Activated CD4-positive, alpha-beta memory T cell treated with anti-CD3 and anti-CD28 coated beads, Interleukin-2, amount 10 ng/mL, durations not matched to agents 7 days and 5 days (primary cell): ENCODE data around the gene MRS2. TPM values are rescaled to one million over a fixed set of nuclear protein-coding genes. Genes with fewer than 3 reads are reported as not detected.
A peak's percentile ranks its signal among the peaks of the same experiment; 100 is the strongest.
"Not testable (repeated sequence)": the region's sequence is repeated elsewhere in the genome, so short reads cannot be mapped to it uniquely, and the experiment has no call there.

Source experiments
- CTCF ChIA-PET: fragments of 350-600 bp; sonication (Branson Sonifier 250); formaldehyde crosslinking; loops from one replicate; lab custom pipeline; 2021; ENCODE audit warnings: antibody characterized with exemption, inconsistent platforms; lab: Charles Lee
- POLR2A ChIA-PET: fragments of 350-600 bp; sonication (Branson Sonifier 250); formaldehyde crosslinking; loops from one replicate; lab custom pipeline; 2021; ENCODE audit warnings: antibody characterized with exemption; lab: Charles Lee
- DNase-seq: peaks from one replicate; pipeline ENCODE4 v3.0.0-alpha.2; 2020
- H3K27ac Mint-ChIP-seq: one replicate; pipeline ENCODE4 v1.8.0; 2021; ENCODE audit warnings: mild to moderate bottlenecking, mixed read lengths
- H3K27me3 Mint-ChIP-seq: one replicate; pipeline ENCODE4 v1.8.0; 2021; ENCODE audit warnings: mixed read lengths
- H3K36me3 Mint-ChIP-seq: one replicate; pipeline ENCODE4 v1.8.0; 2021; ENCODE audit warnings: low read depth, mixed read lengths
- H3K4me1 Mint-ChIP-seq: one replicate; pipeline ENCODE4 v1.8.0; 2021; ENCODE audit warnings: mixed read lengths
- H3K4me3 Mint-ChIP-seq: one replicate; pipeline ENCODE4 v1.8.0; 2021; ENCODE audit warnings: mild to moderate bottlenecking, mixed read lengths
- H3K9me3 Mint-ChIP-seq: one replicate; pipeline ENCODE4 v1.8.0; 2021; ENCODE audit warnings: mixed read lengths
- total RNA-seq, 2 experiments: library from RNA; stranded (reverse); gene quantifications; one replicate each; pipeline ENCODE4 v1.2.3, GENCODE V29; 2021

MRS2 gene
- total RNA-seq: 10 to 100 TPM; 16.6 to 17.0 TPM

- H3K27me3 Mint-ChIP-seq: peaks cover 19% of the 10 kb centered on the region
- H3K36me3 Mint-ChIP-seq: peaks cover 8% of the 10 kb centered on the region
- peak within 1 kb of the TSS; percentile 90 for H3K4me3 Mint-ChIP-seq
- CTCF ChIA-PET: interaction anchor here (1.8 kb wide), 1 partner anchor 43 kb away, joined by 5 read pairs; no protein-coding TSS in a partner anchor
- H3K4me1 Mint-ChIP-seq: peaks cover 29% of the 10 kb centered on the region
- POLR2A ChIA-PET: interaction anchor here (1.3 kb wide), 1 partner anchor 373 kb away, joined by 3 read pairs; no protein-coding TSS in a partner anchor
- DNase-seq: peak; percentile 75
- peak within 1 kb of the TSS; percentile 16 for H3K27ac Mint-ChIP-seq
- no peaks in the 10 kb centered on the region for H3K9me3 Mint-ChIP-seq
Measured at GRCh38 chr6:24402697-24403500, at the start of gene MRS2. Gene MRS2, plus strand, starts transcription at chr6:24402936. Its CDS starts 111 bp downstream, at chr6:24403047.

- Mint-ChIP-seq H3K4me3 (no peak overlapping the region), H3K36me3 (no peaks in the 10 kb centered on the region), H3K27me3 (peaks cover 50% of the 10 kb centered on the region), H3K27ac (no peak overlapping the region), H3K4me1 (peaks cover 8% of the 10 kb centered on the region), H3K9me3 (no peaks in the 10 kb centered on the region)
- CTCF ChIA-PET: no interaction called here
- POLR2A ChIA-PET: no interaction called here
- no peak for DNase-seq
Measured at GRCh38 chr6:24353861-24354260, 48.9 kb upstream of the MRS2 start.

GRCh38 chr6:24355393-24355792 is 47.3 kb upstream of the MRS2 start:
- ChIA-PET CTCF (interaction anchor here (0.9 kb wide), 1 partner anchor 12 kb away, joined by 3 read pairs; no protein-coding TSS in a partner anchor), POLR2A (no interaction called here)
- no peaks in the 10 kb centered on the region for H3K9me3 Mint-ChIP-seq

GRCh38 chr6:24356310-24356973 is 46.3 kb upstream of the MRS2 start:
- Mint-ChIP-seq H3K36me3 (no peaks in the 10 kb centered on the region), H3K27me3 (peaks cover 41% of the 10 kb centered on the region), H3K4me3 (no peak overlapping the region), H3K9me3 (no peaks in the 10 kb centered on the region), H3K27ac (no peak overlapping the region), H3K4me1 (peaks cover 17% of the 10 kb centered on the region)
- ChIA-PET POLR2A (no interaction called here), CTCF (interaction anchor here (0.9 kb wide), 1 partner anchor 13 kb away, joined by 3 read pairs; no protein-coding TSS in a partner anchor)
- DNase-seq: no peak

More at GRCh38 chr6:24355393-24355792, 47.3 kb upstream of the MRS2 start:
- H3K4me3 Mint-ChIP-seq: no peak overlapping the region
- no peak overlapping the region for H3K27ac Mint-ChIP-seq
- H3K27me3 Mint-ChIP-seq: peaks cover 49% of the 10 kb centered on the region
- no peak for DNase-seq
- H3K36me3 Mint-ChIP-seq: no peaks in the 10 kb centered on the region
- peaks cover 15% of the 10 kb centered on the region for H3K4me1 Mint-ChIP-seq

GRCh38 chr6:24357336-24358218 is 45.2 kb upstream of the MRS2 start, which contains the start of gene DCDC2:
Gene DCDC2, minus strand, starts transcription at chr6:24358059. Its CDS starts 309 bp downstream, at chr6:24357750.
- POLR2A ChIA-PET: no interaction called here
- H3K27me3 Mint-ChIP-seq: peaks cover 43% of the 10 kb centered on the region
- H3K4me3 Mint-ChIP-seq: peak within 1 kb of the TSS; percentile 47
- CTCF ChIA-PET: interaction anchor here (1.4 kb wide), 1 partner anchor 74 kb away, joined by 3 read pairs; no protein-coding TSS in a partner anchor
- no peak within 1 kb of the TSS for H3K27ac Mint-ChIP-seq
- peaks cover 17% of the 10 kb centered on the region for H3K4me1 Mint-ChIP-seq
- H3K36me3 Mint-ChIP-seq: no peaks in the 10 kb centered on the region
- no peaks in the 10 kb centered on the region for H3K9me3 Mint-ChIP-seq
- DNase-seq: peak; percentile 37

GRCh38 chr6:24358219-24358821 is 44.4 kb upstream of the MRS2 start:
- H3K9me3 Mint-ChIP-seq: no peaks in the 10 kb centered on the region
- peaks cover 43% of the 10 kb centered on the region for H3K27me3 Mint-ChIP-seq
- DNase-seq: no peak
- CTCF ChIA-PET: interaction anchor here (0.7 to 1.4 kb wide), 2 partner anchors 18 to 75 kb away, joined by 3 read pairs; no protein-coding TSS in a partner anchor
- POLR2A ChIA-PET: no interaction called here
- H3K27ac Mint-ChIP-seq: no peak overlapping the region
- no peaks in the 10 kb centered on the region for H3K36me3 Mint-ChIP-seq
- peaks cover 17% of the 10 kb centered on the region for H3K4me1 Mint-ChIP-seq
- H3K4me3 Mint-ChIP-seq: peak overlapping the region; percentile 47

GRCh38 chr6:24359640-24360454 is 42.9 kb upstream of the MRS2 start:
- no peaks in the 10 kb centered on the region for H3K9me3 Mint-ChIP-seq
- no peaks in the 10 kb centered on the region for H3K36me3 Mint-ChIP-seq
- H3K27me3 Mint-ChIP-seq: peaks cover 43% of the 10 kb centered on the region
- peaks cover 17% of the 10 kb centered on the region for H3K4me1 Mint-ChIP-seq
- POLR2A ChIA-PET: no interaction called here
- CTCF ChIA-PET: interaction anchor here (0.8 to 2.3 kb wide), 10 partner anchors 9 to 161 kb away, joined by 3 to 9 read pairs (median 4); partner anchors contain the start of gene MRS2
- DNase-seq: peak; percentile 84
- peak overlapping the region; percentile 60 for H3K4me3 Mint-ChIP-seq
- H3K27ac Mint-ChIP-seq: no peak overlapping the region

- Mint-ChIP-seq H3K4me1 (peaks cover 17% of the 10 kb centered on the region), H3K27me3 (peaks cover 29% of the 10 kb centered on the region)
- H3K4me3 Mint-ChIP-seq, CTCF ChIA-PET, POLR2A ChIA-PET, H3K9me3 Mint-ChIP-seq, DNase-seq, H3K27ac Mint-ChIP-seq, H3K36me3 Mint-ChIP-seq: not testable (repeated sequence)
Measured at GRCh38 chr6:24362363-24362762, 40.4 kb upstream of the MRS2 start.

- H3K4me1 Mint-ChIP-seq, CTCF ChIA-PET, H3K36me3 Mint-ChIP-seq, DNase-seq, H3K27ac Mint-ChIP-seq, H3K4me3 Mint-ChIP-seq, H3K9me3 Mint-ChIP-seq, POLR2A ChIA-PET: not testable (repeated sequence)
- peaks cover 30% of the 10 kb centered on the region for H3K27me3 Mint-ChIP-seq
Measured at GRCh38 chr6:24365103-24365633, 37.6 kb upstream of the MRS2 start.

GRCh38 chr6:24374612-24375011 is 28.1 kb upstream of the MRS2 start:
- peaks cover 4% of the 10 kb centered on the region for H3K4me1 Mint-ChIP-seq
- no peak overlapping the region for H3K27ac Mint-ChIP-seq
- H3K4me3 Mint-ChIP-seq: no peak overlapping the region
- ChIA-PET CTCF (no interaction called here), POLR2A (no interaction called here)
- peaks cover 15% of the 10 kb centered on the region for H3K27me3 Mint-ChIP-seq
- H3K36me3 Mint-ChIP-seq: no peaks in the 10 kb centered on the region
- DNase-seq: no peak
- no peaks in the 10 kb centered on the region for H3K9me3 Mint-ChIP-seq

GRCh38 chr6:24376871-24377270 is 25.9 kb upstream of the MRS2 start:
- no peak overlapping the region for H3K27ac Mint-ChIP-seq
- H3K9me3 Mint-ChIP-seq: no peaks in the 10 kb centered on the region
- H3K4me3 Mint-ChIP-seq: no peak overlapping the region
- DNase-seq: no peak
- no peaks in the 10 kb centered on the region for H3K36me3 Mint-ChIP-seq
- peaks cover 4% of the 10 kb centered on the region for H3K4me1 Mint-ChIP-seq
- ChIA-PET CTCF (no interaction called here), POLR2A (no interaction called here)
- peaks cover 20% of the 10 kb centered on the region for H3K27me3 Mint-ChIP-seq
